Subcutaneous adipose tissue (tissue), 4 donors: ENCODE results near the gene PAM. TPM values are rescaled to one million over a fixed set of nuclear protein-coding genes. Genes with fewer than 3 reads are reported as not detected.

Experiments
- CTCF ChIP-seq: fragments of 450-650 bp; IDR thresholded peaks from one replicate; pipeline ENCODE4 v1.5.1; 2016; ENCODE audit warnings: low read depth, mild to moderate bottlenecking, control low read depth, antibody characterized with exemption, moderate library complexity
- total RNA-seq, 4 donors: library from RNA; depleted of rRNA; stranded (reverse); fragments of >200 nt; gene quantifications; one replicate each; pipeline ENCODE4 v1.1.0, GENCODE V29; 2016

The PAM gene
- total RNA-seq, 4 donors from 2014 or later: 142 to 289 (median 225) TPM

- TF ChIP-seq CTCF: no peak
These were observed 302.4 kb downstream of the PAM start for GRCh38 chr5:103057208-103058130.

GRCh38 chr5:103059525-103059924 is 304.4 kb downstream of the PAM start:
- TF ChIP-seq CTCF: no peak

- no peak for TF ChIP-seq CTCF
These were observed 305.4 kb downstream of the PAM start for GRCh38 chr5:103060424-103060954.

- no peak for TF ChIP-seq CTCF
These were observed 311.2 kb downstream of the PAM start for GRCh38 chr5:103066326-103066725.

- no peak for TF ChIP-seq CTCF
These were observed 320.3 kb downstream of the PAM start for GRCh38 chr5:103075442-103075841.
